GM12878 (cell line): ENCODE results near the gene CLDN5. TPM values are rescaled to one million over a fixed set of nuclear protein-coding genes. Genes with fewer than 3 reads are reported as not detected.
A peak's percentile ranks its signal among the peaks of the same experiment; 100 is the strongest.

ENCODE experiments used
- ATAC-seq: fragments of 200-7000 bp; cut with Tn5 transposase; 3 replicates; pipeline ENCODE4 v1.9.1; 2020; ENCODE audit warnings: mild to moderate bottlenecking, moderate library complexity
- BruUV-seq: library from RNA; stranded (reverse); fragments of 400-500 nt; replicated peaks from 2 replicates; lab custom pipeline; 2021; lab: Mats Ljungman, UMichigan
- CTCF ChIA-PET: fragments of 300-600 bp; sonication (Branson Sonifier 250); formaldehyde crosslinking; extraction: SDS; loops from one replicate; lab custom pipeline; 2021; ENCODE audit warnings: inconsistent platforms; lab: Yijun Ruan, JAX
- POLR2A ChIA-PET: fragments of 350-600 bp; formaldehyde crosslinking; extraction: SDS; loops from one replicate; lab custom pipeline; 2021; ENCODE audit warnings: inconsistent platforms; lab: Charles Lee
- RAD21 ChIA-PET: fragments of 300-600 bp; sonication (Branson Sonifier 250); formaldehyde crosslinking; loops from one replicate; lab custom pipeline; 2023; ENCODE audit warnings: antibody characterized with exemption; ENCODE audit not compliant: unreplicated experiment; lab: Charles Lee
- SMC1A ChIA-PET: fragments of 300-600 bp; sonication (Branson Sonifier 250); formaldehyde crosslinking; loops from one replicate; lab custom pipeline; 2023; ENCODE audit not compliant: unreplicated experiment, uncharacterized antibody; lab: Charles Lee
- DNase-seq: peaks from one replicate; pipeline ENCODE4 v3.0.0-alpha.2; 2011; ENCODE audit warnings: low read depth, low spot score
- FAIRE-seq: peaks from 3 replicates; lab custom pipeline; 2011; peaks lifted over from hg19 to GRCh38; lab: Jason Lieb, UNC
- H2AFZ ChIP-seq: 2 replicates; pipeline ENCODE4 v1.6.0; 2011; ENCODE audit warnings: low read depth, low read length, control low read depth; ENCODE audit not compliant: control insufficient read depth
- H3K27ac ChIP-seq: 2 replicates; pipeline ENCODE4 v1.5.1; 2011; ENCODE audit warnings: control low read depth; ENCODE audit not compliant: control insufficient read depth, insufficient read depth
- H3K27me3 ChIP-seq, 2 experiments: replicated peaks in 1 of 2; 2 replicates each; pipeline versions ENCODE4 v1.6.0 to v1.6.1; 2011; ENCODE audit warnings: low read length in 1 of 2; ENCODE audit not compliant: control insufficient read depth in 2 of 2, insufficient read depth in 2 of 2
- H3K36me3 ChIP-seq, 2 experiments: 2 replicates each; pipeline ENCODE4 v1.5.1; 2011; ENCODE audit warnings: low read length in 1 of 2; ENCODE audit not compliant: control insufficient read depth in 2 of 2, insufficient read depth in 2 of 2
- H3K4me1 ChIP-seq: 2 replicates; pipeline ENCODE4 v1.6.1; 2011; ENCODE audit warnings: mild to moderate bottlenecking, low read length, moderate library complexity, mixed read lengths; ENCODE audit not compliant: control insufficient read depth, insufficient read depth
- H3K4me2 ChIP-seq: 2 replicates; pipeline ENCODE4 v1.6.0; 2011; ENCODE audit warnings: control low read depth; ENCODE audit not compliant: control insufficient read depth, insufficient read depth
- H3K4me3 ChIP-seq: fragments of 200-600 bp; sonication (generic); 2 replicates; pipeline ENCODE4 v1.5.1; 2016
- H3K79me2 ChIP-seq: 2 replicates; pipeline ENCODE4 v1.6.0; 2011; ENCODE audit warnings: low read length; ENCODE audit not compliant: control insufficient read depth, insufficient read depth
- H3K9ac ChIP-seq: 2 replicates; pipeline ENCODE4 v1.8.0; 2011; ENCODE audit warnings: low read length, control low read depth, mixed read lengths; ENCODE audit not compliant: control insufficient read depth, insufficient read depth
- H3K9me3 ChIP-seq: replicated peaks from 3 replicates; pipeline ENCODE4 v1.5.1; 2011; ENCODE audit warnings: mild to moderate bottlenecking, low read length; ENCODE audit not compliant: control insufficient read depth, insufficient read depth
- H4K20me1 ChIP-seq: 2 replicates; pipeline ENCODE4 v1.6.0; 2011; ENCODE audit not compliant: control insufficient read depth, insufficient read depth
- E2F8 ChIP-seq: fragments of 450-650 bp; IDR thresholded peaks from 2 replicates; pipeline ENCODE4 v1.6.1; 2018; ENCODE audit warnings: mild to moderate bottlenecking, low read depth, moderate library complexity; ENCODE audit not compliant: partially characterized antibody
- HDAC6 ChIP-seq: fragments of 200-600 bp; sonication (generic); IDR thresholded peaks from one replicate; pipeline ENCODE4 v1.8.0; 2017; ENCODE audit warnings: antibody characterized with exemption; ENCODE audit not compliant: unreplicated experiment
- WGBS: methylation state at CpG from one replicate; pipeline ENCODE4 v1.1.6; 2016; ENCODE audit warnings: low lambda C conversion rate; ENCODE audit not compliant: insufficient replicate concordance, insufficient coverage; ENCODE audit errors: missing lambda C conversion rate; 5-methylcytosine and 5-hydroxymethylcytosine counted together
- in situ Hi-C: fragments of 300-500 bp; cut with MboI; formaldehyde crosslinking; loops from 9 replicates; pipeline ENCODE4 v1.14.3; 2018; ENCODE audit warnings: mixed read lengths
- intact Hi-C: fragments of 100-400 bp; cut with micrococcal nuclease; formaldehyde crosslinking; loops from one replicate; pipeline ENCODE4 v1.14.2; 2022; ENCODE audit not compliant: unreplicated experiment
- polyA plus RNA-seq, 11 experiments: library from polyadenylated mRNA; depleted of rRNA in 4 of 11; unstranded in 6 of 11; stranded (reverse) in 5 of 11; fragments of >200 nt; fragmentation: Nextera tagmentation in 4 of 11; fragmentation: Illumina TruSeq in 1 of 11; extraction: Ambion mirVana in 4 of 11; extraction: Trizol in 1 of 11; gene quantifications; 1 replicate in 1 of 11; 2 replicates in 10 of 11; pipeline versions ENCODE4 v1.2.1 to v1.2.3, GENCODE V29; 2011 to 2016; ENCODE audit warnings: inconsistent platforms in 2 of 11, missing spikeins in 2 of 11, low read depth in 1 of 11
- total RNA-seq, 4 experiments: library from RNA; depleted of rRNA in 3 of 4; stranded (reverse); fragments of >200 nt in 3 of 4; fragmentation: Illumina TruSeq in 1 of 4; extraction: Trizol in 1 of 4; gene quantifications; 2 replicates each; pipeline versions ENCODE4 v1.2.1 to v1.2.3, GENCODE V29; 2013 to 2021

Gene CLDN5
- total and polyA plus RNA-seq, 10 of the 15 experiments (the other 5 are each of a cell fraction or from before 2014, with no cell fraction given), result 0.15 TPM; not detected in 9

GRCh38 chr22:19523240-19524169 is 705 bp downstream of the CLDN5 start:
- SMC1A ChIA-PET, result no interaction called here
- Histone ChIP-seq H3K9me3 (no peaks in the 10 kb centered on the region), H3K4me3 (no peak overlapping the region), H3K4me1 (no peaks in the 10 kb centered on the region)
- TF ChIP-seq E2F8 (no peak), HDAC6 (peak; percentile 68)
- TF ChIP-seq, all 136 proteins: peak for 1
- no peak overlapping the region for H3K4me2 ChIP-seq
- H2AFZ ChIP-seq, result no peak overlapping the region
- DNase-seq (no peak), ATAC-seq (peak; percentile 40), FAIRE-seq (no peak)
- H3K79me2 ChIP-seq, result no peaks in the 10 kb centered on the region
- H3K27me3 ChIP-seq, result peaks cover 0 to 2% of the 10 kb centered on the region in 2 experiments; a peak in 2 of 4 replicates
- RAD21 ChIA-PET, result no interaction called here
- in situ Hi-C loops (no loop called here), intact Hi-C loops (no loop called here)
- H3K9ac ChIP-seq, result no peak overlapping the region
- 13% methylated on average over 82 of the region's 99 CpGs for WGBS
- POLR2A ChIA-PET, result no interaction called here
- H3K36me3 ChIP-seq, result peaks cover 0 to 7% of the 10 kb centered on the region in 2 experiments; a peak in 2 of 4 replicates
- BruUV-seq, result no TSS peak
- CTCF ChIA-PET, result no interaction called here
- H4K20me1 ChIP-seq, result no peaks in the 10 kb centered on the region
- H3K27ac ChIP-seq, result no peak overlapping the region
